OCI-LY1 (cell line): ENCODE results near the gene CEP112.

Experiments used
- H2AFZ ChIP-seq: fragments of 200-600 bp; sonication (generic), shearing (Covaris generic); 2 replicates; pipeline ENCODE4 v1.6.0; 2014; ENCODE audit warnings: antibody characterized with exemption, mild to moderate bottlenecking, low read length
- H3F3A ChIP-seq: fragments of 200-600 bp; sonication (generic), shearing (Covaris generic); 2 replicates; pipeline ENCODE4 v1.6.0; 2014; ENCODE audit warnings: mild to moderate bottlenecking, antibody characterized with exemption, low read length, moderate library complexity; ENCODE audit not compliant: insufficient read depth
- H3K27ac ChIP-seq: fragments of 200-600 bp; sonication (generic); 2 replicates; pipeline ENCODE4 v1.5.1; 2014; ENCODE audit warnings: low read length, mixed run types, mild to moderate bottlenecking, low read depth; ENCODE audit not compliant: poor library complexity, severe bottlenecking
- H3K27me3 ChIP-seq: fragments of 200-600 bp; sonication (generic); 2 replicates; pipeline ENCODE4 v1.6.0; 2014; ENCODE audit warnings: antibody characterized with exemption, mild to moderate bottlenecking, low read length, moderate library complexity; ENCODE audit not compliant: insufficient read depth
- H3K36me3 ChIP-seq: fragments of 200-600 bp; sonication (generic); 2 replicates; pipeline ENCODE4 v1.6.1; 2014; ENCODE audit warnings: mild to moderate bottlenecking, antibody characterized with exemption, low read length, moderate library complexity, mixed read lengths; ENCODE audit not compliant: insufficient read depth
- H3K4me1 ChIP-seq: fragments of 200-600 bp; sonication (generic); 2 replicates; pipeline ENCODE4 v1.5.1; 2014; ENCODE audit warnings: mild to moderate bottlenecking, low read length, moderate library complexity; ENCODE audit not compliant: insufficient read depth, severe bottlenecking
- H3K4me2 ChIP-seq: fragments of 200-600 bp; sonication (generic), shearing (Covaris generic); 2 replicates; pipeline ENCODE4 v1.6.1; 2014; ENCODE audit warnings: low read length
- H3K4me3 ChIP-seq: fragments of 200-600 bp; sonication (generic); 2 replicates; pipeline ENCODE4 v1.5.1; 2014; ENCODE audit warnings: low read length, low read depth, mild to moderate bottlenecking, mixed read lengths; ENCODE audit not compliant: poor library complexity, severe bottlenecking
- H3K79me2 ChIP-seq: fragments of 200-600 bp; shearing (Covaris generic); 2 replicates; pipeline ENCODE4 v1.6.1; 2016; ENCODE audit warnings: mixed run types, low read length, mixed read lengths; ENCODE audit not compliant: insufficient read depth
- H3K9ac ChIP-seq: fragments of 200-600 bp; sonication (generic), shearing (Covaris generic); 2 replicates; pipeline ENCODE4 v1.6.1; 2014; ENCODE audit warnings: mild to moderate bottlenecking, low read length, mixed read lengths
- H3K9me2 ChIP-seq: fragments of 200-600 bp; sonication (generic), shearing (Covaris generic); 2 replicates; pipeline ENCODE4 v1.6.1; 2014; ENCODE audit warnings: low read depth, mild to moderate bottlenecking, low read length, mixed read lengths
- H3K9me3 ChIP-seq: fragments of 200-600 bp; shearing (Covaris generic); 2 replicates; pipeline ENCODE4 v1.6.1; 2014; ENCODE audit warnings: low read length, mixed read lengths
- H4K20me1 ChIP-seq: fragments of 200-600 bp; sonication (generic), shearing (Covaris generic); 2 replicates; pipeline ENCODE4 v1.6.0; 2016; ENCODE audit warnings: mild to moderate bottlenecking, low read length; ENCODE audit not compliant: insufficient read depth
- EZH2 ChIP-seq: fragments of 200-600 bp; sonication (generic), shearing (Covaris generic); IDR thresholded peaks from 2 replicates; pipeline ENCODE4 v1.8.0; 2017; ENCODE audit warnings: borderline replicate concordance, mixed run types, mild to moderate bottlenecking, antibody characterized with exemption, low read length, moderate library complexity, mixed read lengths
- TF ChIP-seq, protein P1 (sequence below): fragments of 200-600 bp; sonication (generic), shearing (Covaris generic); IDR thresholded peaks from 2 replicates; pipeline ENCODE4 v1.5.1; 2017; ENCODE audit warnings: mild to moderate bottlenecking, antibody characterized with exemption, low read length, moderate library complexity, mixed read lengths

CEP112 gene

DNA sequence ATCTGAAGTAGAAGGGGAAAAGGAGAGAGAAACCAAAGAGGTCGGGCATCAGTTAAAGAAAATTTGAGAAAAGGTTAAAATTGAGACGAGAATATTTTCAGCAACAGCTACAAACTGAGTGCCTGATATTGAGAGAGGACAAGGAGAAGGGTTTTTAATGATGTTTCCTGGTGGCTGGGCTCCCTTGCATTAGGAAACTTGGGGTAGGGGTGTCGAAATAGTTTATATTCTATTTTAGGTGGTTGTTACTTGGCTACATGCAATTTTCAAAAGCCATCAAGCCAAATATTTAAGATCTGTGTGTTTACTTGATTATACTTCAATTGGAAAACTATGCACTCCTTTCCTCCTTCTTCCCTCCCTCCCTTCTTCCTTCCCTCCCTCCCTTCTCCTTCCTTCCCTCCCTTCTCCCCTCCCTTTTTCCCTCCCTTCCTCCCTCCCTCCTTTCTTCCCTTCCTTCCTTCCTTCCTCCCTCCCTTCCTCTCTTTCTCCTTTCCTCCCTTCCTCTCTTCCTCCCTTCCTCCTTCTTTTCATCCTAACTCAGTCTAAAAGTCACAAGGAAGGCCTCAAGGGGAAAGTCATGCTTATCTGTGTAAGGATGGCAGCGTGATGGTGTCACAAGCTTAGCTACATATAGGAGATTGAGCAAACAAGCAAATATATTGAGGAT is 39.1 kb upstream of the CEP112 start:
- Histone ChIP-seq H3K79me2 (no peaks in the 10 kb centered on the region), H3K4me1 (no peaks in the 10 kb centered on the region), H3K9ac (no peak overlapping the region), H3K9me3 (no peaks in the 10 kb centered on the region), H3K36me3 (no peaks in the 10 kb centered on the region), H3K27me3 (no peaks in the 10 kb centered on the region), H3F3A (no peaks in the 10 kb centered on the region), H3K4me3 (no peak overlapping the region), H3K4me2 (no peak overlapping the region), H2AFZ (no peak overlapping the region), H4K20me1 (no peaks in the 10 kb centered on the region), H3K27ac (no peak overlapping the region), H3K9me2 (no peaks in the 10 kb centered on the region)
- no peak for TF ChIP-seq EZH2
- TF ChIP-seq, protein P1, sequence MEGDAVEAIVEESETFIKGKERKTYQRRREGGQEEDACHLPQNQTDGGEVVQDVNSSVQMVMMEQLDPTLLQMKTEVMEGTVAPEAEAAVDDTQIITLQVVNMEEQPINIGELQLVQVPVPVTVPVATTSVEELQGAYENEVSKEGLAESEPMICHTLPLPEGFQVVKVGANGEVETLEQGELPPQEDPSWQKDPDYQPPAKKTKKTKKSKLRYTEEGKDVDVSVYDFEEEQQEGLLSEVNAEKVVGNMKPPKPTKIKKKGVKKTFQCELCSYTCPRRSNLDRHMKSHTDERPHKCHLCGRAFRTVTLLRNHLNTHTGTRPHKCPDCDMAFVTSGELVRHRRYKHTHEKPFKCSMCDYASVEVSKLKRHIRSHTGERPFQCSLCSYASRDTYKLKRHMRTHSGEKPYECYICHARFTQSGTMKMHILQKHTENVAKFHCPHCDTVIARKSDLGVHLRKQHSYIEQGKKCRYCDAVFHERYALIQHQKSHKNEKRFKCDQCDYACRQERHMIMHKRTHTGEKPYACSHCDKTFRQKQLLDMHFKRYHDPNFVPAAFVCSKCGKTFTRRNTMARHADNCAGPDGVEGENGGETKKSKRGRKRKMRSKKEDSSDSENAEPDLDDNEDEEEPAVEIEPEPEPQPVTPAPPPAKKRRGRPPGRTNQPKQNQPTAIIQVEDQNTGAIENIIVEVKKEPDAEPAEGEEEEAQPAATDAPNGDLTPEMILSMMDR: no peak

DNA sequence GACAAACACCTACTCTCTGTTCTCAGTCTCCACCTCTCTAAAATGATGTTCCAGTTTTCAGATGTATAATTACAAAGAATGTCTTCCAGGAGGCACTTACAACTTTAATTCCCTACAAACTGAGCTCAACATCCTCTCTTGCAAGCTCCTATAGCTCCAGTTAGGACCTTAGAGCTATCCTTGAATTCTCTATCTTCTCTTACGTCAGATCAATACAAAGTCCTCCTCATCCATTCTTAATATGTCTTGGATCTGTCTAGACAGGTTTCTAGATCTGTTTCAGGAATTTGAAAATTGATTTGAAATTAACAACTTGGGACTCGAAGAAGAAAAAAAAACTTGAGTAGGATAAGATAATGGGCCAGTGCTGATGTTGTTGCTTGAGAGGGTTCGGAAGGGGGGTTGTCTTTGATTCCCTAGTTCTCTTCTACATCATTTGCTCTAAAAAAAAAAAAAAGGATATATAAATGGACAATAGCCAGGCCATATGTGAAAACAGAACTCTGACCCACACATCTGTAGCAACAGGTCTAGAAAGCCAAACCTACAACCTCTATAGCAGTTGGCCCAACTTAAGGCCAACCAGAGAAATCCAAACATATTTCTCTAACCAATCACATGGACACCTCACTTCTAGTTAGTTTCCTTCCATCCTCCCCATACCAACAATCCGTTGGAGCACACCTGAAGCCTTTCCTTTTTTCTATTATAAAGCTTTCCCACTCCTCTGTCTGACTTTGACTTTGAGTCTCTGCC is 38.0 kb upstream of the CEP112 start:
- H3K4me1 ChIP-seq: no peaks in the 10 kb centered on the region
- no peak overlapping the region for H3K9ac ChIP-seq
- H3K9me3 ChIP-seq: no peaks in the 10 kb centered on the region
- no peaks in the 10 kb centered on the region for H3K9me2 ChIP-seq
- no peaks in the 10 kb centered on the region for H3K79me2 ChIP-seq
- no peak overlapping the region for H3K4me2 ChIP-seq
- no peaks in the 10 kb centered on the region for H4K20me1 ChIP-seq
- TF ChIP-seq, protein P1: no peak
- TF ChIP-seq EZH2: no peak
- H3K36me3 ChIP-seq: no peaks in the 10 kb centered on the region
- no peak overlapping the region for H2AFZ ChIP-seq
- no peak overlapping the region for H3K4me3 ChIP-seq
- H3K27me3 ChIP-seq: no peaks in the 10 kb centered on the region
- H3K27ac ChIP-seq: no peak overlapping the region
- H3F3A ChIP-seq: no peaks in the 10 kb centered on the region

DNA sequence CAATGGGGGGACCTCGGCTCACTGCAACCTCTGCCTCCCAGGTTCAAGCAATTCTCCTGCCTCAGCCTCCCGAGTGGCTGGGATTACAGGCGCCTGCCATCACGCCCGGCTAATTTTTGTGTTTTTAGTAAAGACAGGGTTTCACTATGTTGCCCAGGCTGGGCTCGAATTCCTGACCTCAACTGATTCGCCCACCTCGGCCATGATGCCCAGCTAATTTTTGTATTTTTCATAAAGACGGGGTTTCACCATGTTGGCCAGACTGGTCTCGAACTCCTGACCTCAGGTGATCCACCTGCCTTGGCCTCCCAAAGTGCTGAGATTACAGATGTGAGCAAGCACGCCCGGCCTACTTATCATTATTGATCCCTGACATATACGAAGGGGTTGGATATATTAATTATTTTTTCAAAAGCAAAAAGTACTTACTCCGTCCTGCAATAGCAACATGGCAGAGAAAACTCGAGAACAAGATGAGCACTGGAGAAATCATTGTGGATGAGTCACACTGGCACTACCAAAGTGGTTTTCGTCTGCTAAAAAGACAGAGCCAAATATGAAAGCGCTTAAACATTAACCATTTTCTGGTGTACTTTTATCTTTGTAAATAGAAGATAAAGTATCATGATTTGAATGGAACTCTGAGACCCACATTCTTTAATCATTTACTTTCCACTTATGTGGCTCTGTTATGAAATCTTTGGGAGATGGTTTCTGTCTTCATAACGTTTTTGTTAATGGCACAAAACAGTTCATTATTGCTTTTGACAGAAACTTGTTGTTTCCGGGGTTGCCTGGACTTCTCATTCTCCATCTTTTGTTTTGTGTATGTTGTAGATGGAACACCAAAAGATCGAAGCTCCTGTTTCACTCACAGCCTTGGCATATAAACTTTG is 37.2 kb upstream of the CEP112 start, which contains the start of gene APOH:
Gene APOH, minus strand, starts transcription at position 529 of the 896 bp plus-strand sequence. Its CDS starts 36 bp downstream, at position 493.
- Histone ChIP-seq H3K79me2 (no peaks in the 10 kb centered on the region), H3K4me1 (no peaks in the 10 kb centered on the region), H3K9me2 (no peaks in the 10 kb centered on the region), H4K20me1 (no peaks in the 10 kb centered on the region), H3K27ac (no peak within 1 kb of the TSS), H3F3A (no peaks in the 10 kb centered on the region), H3K4me3 (no peak within 1 kb of the TSS), H2AFZ (no peak within 1 kb of the TSS), H3K4me2 (no peak within 1 kb of the TSS), H3K36me3 (no peaks in the 10 kb centered on the region), H3K9ac (no peak within 1 kb of the TSS), H3K27me3 (no peaks in the 10 kb centered on the region), H3K9me3 (no peaks in the 10 kb centered on the region)
- no peak for TF ChIP-seq EZH2
- TF ChIP-seq, protein P1: no peak
